WERI-Rb-1 (cell line): ENCODE data around the gene IGF1R.
A peak's percentile ranks its signal among the peaks of the same experiment; 100 is the strongest.

Source experiments
- DNase-seq: peaks from one replicate; pipeline ENCODE4 v3.0.0-alpha.2; 2020
- H3K27ac ChIP-seq: fragments of 250-450 bp; sonication (Bioruptor Pico); 2 replicates; pipeline ENCODE4 v1.5.1; 2020; ENCODE audit warnings: mild to moderate bottlenecking, moderate library complexity
- H3K27me3 ChIP-seq: fragments of 250-450 bp; sonication (Bioruptor Pico); 2 replicates; pipeline ENCODE4 v1.5.1; 2021; ENCODE audit warnings: mild to moderate bottlenecking, low read depth, moderate library complexity; ENCODE audit not compliant: insufficient read depth, severe bottlenecking
- H3K36me3 ChIP-seq: fragments of 250-450 bp; sonication (Bioruptor Pico); 2 replicates; pipeline ENCODE4 v1.5.1; 2020; ENCODE audit warnings: mild to moderate bottlenecking, moderate library complexity
- H3K4me3 ChIP-seq: 2 replicates; pipeline ENCODE4 v1.5.1; 2011; ENCODE audit warnings: low read depth, mild to moderate bottlenecking, control low read depth, low read length
- H3K9me3 ChIP-seq: fragments of 250-450 bp; sonication (Bioruptor Pico); 2 replicates; pipeline ENCODE4 v1.5.1; 2021; ENCODE audit warnings: mild to moderate bottlenecking, moderate library complexity; ENCODE audit not compliant: severe bottlenecking
- CTCF ChIP-seq: IDR thresholded peaks from 2 replicates; pipeline ENCODE4 v1.5.1; 2011; ENCODE audit warnings: low read depth, mild to moderate bottlenecking, control low read depth, inconsistent platforms, low read length

Gene IGF1R

GRCh38 chr15:98958076-98958475 lies 309.7 kb downstream of the IGF1R start:
- no peak for DNase-seq
- TF ChIP-seq CTCF, result no peak
- H3K36me3 ChIP-seq, result peaks cover 43% of the 10 kb centered on the region
- H3K27ac ChIP-seq, result no peak overlapping the region
- H3K9me3 ChIP-seq, result peaks cover 6% of the 10 kb centered on the region
- no peaks in the 10 kb centered on the region for H3K27me3 ChIP-seq
- no peak overlapping the region for H3K4me3 ChIP-seq

- H3K36me3 ChIP-seq, result peaks cover 43% of the 10 kb centered on the region
- no peaks in the 10 kb centered on the region for H3K27me3 ChIP-seq
- no peak for TF ChIP-seq CTCF
- H3K27ac ChIP-seq, result peak overlapping the region; percentile 53
- H3K4me3 ChIP-seq, result no peak overlapping the region
- peaks cover 6% of the 10 kb centered on the region for H3K9me3 ChIP-seq
- DNase-seq, result peak; percentile 38
These were observed 310.7 kb downstream of the IGF1R start for GRCh38 chr15:98958918-98959639.

DNA sequence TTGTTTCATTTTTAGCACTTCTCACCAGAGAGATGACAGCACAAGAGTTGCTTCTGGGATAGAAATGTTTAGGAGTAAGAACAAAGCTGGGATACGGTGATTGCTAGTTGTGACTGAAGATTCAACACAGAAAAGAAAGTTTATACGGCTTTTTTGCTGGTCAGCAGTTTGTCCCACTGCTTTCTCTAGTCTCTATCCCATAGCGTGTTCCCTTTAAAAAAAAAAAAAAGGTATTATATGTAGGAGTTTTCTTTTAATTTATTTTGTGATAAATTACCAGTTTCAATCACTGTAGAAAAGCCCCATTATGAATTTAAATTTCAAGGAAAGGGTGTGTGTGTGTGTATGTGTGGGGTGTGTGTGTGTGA lies 311.3 kb downstream of the IGF1R start:
- Histone ChIP-seq H3K27me3 (no peaks in the 10 kb centered on the region), H3K9me3 (peaks cover 6% of the 10 kb centered on the region), H3K4me3 (no peak overlapping the region), H3K27ac (peak overlapping the region; percentile 53), H3K36me3 (peaks cover 43% of the 10 kb centered on the region)
- TF ChIP-seq CTCF, result no peak
- DNase-seq, result no peak

- TF ChIP-seq CTCF, result no peak
- no peak for DNase-seq
- Histone ChIP-seq H3K4me3 (no peak overlapping the region), H3K27me3 (no peaks in the 10 kb centered on the region), H3K36me3 (peaks cover 43% of the 10 kb centered on the region), H3K27ac (no peak overlapping the region), H3K9me3 (peaks cover 6% of the 10 kb centered on the region)
These were observed 312.3 kb downstream of the IGF1R start for GRCh38 chr15:98960555-98961050.

DNA sequence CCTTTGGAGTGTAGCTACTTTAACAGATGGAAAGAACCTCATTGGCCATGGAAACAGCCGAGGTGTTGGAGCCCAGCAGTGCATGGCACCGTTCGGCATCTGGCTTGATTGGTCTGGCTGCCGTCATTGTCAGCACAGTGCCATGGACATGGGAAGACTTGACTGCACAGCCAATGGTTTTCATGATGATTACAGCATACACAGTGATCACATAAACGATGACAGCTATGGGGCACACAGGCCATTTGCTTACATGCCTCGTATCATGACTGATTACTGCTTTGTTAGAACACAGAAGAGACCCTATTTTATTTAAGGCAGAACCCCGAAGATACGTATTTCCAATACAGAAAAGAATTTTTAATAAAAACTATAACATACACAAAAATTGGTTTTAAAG lies 315.1 kb downstream of the IGF1R start:
- peaks cover 35% of the 10 kb centered on the region for H3K36me3 ChIP-seq
- no peak overlapping the region for H3K4me3 ChIP-seq
- TF ChIP-seq CTCF, result no peak
- no peak overlapping the region for H3K27ac ChIP-seq
- DNase-seq, result no peak
- peaks cover 6% of the 10 kb centered on the region for H3K9me3 ChIP-seq
- no peaks in the 10 kb centered on the region for H3K27me3 ChIP-seq
